ENCODE results near the gene DEFB116.
"Not testable (repeated sequence)": the region's sequence is repeated elsewhere in the genome, so short reads cannot be mapped to it uniquely, and the experiment has no call there.

The DEFB116 gene, protein sequence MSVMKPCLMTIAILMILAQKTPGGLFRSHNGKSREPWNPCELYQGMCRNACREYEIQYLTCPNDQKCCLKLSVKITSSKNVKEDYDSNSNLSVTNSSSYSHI

DNA sequence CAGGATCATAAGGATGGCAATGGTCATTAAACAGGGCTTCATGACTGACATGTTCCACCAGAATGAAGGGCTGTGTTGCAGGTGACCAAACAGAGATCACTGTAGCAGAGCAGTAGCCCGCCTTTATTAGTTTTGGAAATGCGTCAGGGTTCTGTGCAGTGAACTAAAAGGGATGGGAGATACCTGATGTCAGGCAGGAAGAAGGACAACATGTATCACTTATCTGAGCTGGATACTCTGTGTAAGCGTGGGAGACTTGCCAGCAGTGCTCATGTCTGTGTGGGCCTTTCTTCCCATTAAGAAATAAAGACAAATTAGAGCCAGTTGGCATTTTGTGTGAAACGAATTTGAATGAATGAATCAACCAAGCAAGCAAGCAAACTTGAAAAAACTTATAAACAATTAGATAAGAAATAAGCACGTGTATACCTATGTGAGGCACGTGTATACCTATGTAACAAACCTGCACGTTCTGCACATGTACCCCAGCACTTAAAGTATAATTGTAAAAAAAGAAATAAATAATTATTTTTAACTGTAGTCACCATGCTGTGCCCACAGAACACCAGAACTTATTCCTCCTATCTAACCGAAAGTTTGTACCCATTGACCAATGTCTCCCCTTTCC is at the start of gene DEFB116:
Gene DEFB116 (minus strand): TSS at position 51 of the 628 bp plus-strand sequence. CDS start 0 bp downstream, at position 51.
- no peak for TF ChIP-seq CTCF (IDR thresholded peaks at IDR 0.05; ENCODE audit: low read depth, low read length, missing control alignments)
- H3K4me3 ChIP-seq (ENCODE audit: low read depth, low read length), result no peak within 1 kb of the TSS
- no peak for DNase-seq
- in situ Hi-C loops (cut with HindIII; ENCODE audit: low pct_ligation_motif_present, low sequenced_read_pairs), result no loop called here
- no peak within 1 kb of the TSS for H3K27ac ChIP-seq
- H3K27me3 ChIP-seq (replicated peaks), result no peaks in the 10 kb centered on the region
- no peaks in the 10 kb centered on the region for H3K36me3 ChIP-seq (replicated peaks)

GRCh38 chr20:31355981-31356380 is 47.6 kb upstream of the DEFB116 start:
- peak; percentile 1 for DNase-seq
- no peaks in the 10 kb centered on the region for H3K36me3 ChIP-seq (replicated peaks)
- no peak overlapping the region for H3K4me3 ChIP-seq (ENCODE audit: low read depth, low read length)
- no peaks in the 10 kb centered on the region for H3K27me3 ChIP-seq (replicated peaks)
- no peak overlapping the region for H3K27ac ChIP-seq
- no peak for TF ChIP-seq CTCF (IDR thresholded peaks at IDR 0.05; ENCODE audit: low read depth, low read length, missing control alignments)
- in situ Hi-C loops (cut with HindIII; ENCODE audit: low pct_ligation_motif_present, low sequenced_read_pairs), result no loop called here

DNA sequence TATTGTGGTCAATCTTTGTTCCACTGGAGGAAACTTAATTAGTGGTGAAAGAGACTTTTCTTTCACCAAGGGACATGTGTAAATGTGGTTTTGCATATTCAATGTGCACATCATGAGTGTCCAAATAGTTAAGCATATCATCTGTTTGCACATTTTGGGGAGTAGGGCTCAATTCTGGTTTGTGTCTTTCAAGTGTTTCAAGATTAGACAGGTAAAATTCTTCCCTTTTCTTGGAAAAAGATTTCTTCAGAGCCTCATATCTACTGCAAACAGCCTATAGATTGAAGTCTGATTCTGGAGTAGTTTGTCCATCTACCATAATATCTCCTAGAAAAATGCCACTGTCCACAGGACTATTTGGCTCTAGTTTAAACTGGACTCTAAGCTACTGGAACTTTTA is 33.1 kb upstream of the DEFB116 start:
- no peaks in the 10 kb centered on the region for H3K36me3 ChIP-seq (replicated peaks)
- H3K27ac ChIP-seq, result no peak overlapping the region
- in situ Hi-C loops (cut with HindIII; ENCODE audit: low pct_ligation_motif_present, low sequenced_read_pairs), result no loop called here
- no peak for DNase-seq
- H3K4me3 ChIP-seq (ENCODE audit: low read depth, low read length), result no peak overlapping the region
- no peak for TF ChIP-seq CTCF (IDR thresholded peaks at IDR 0.05; ENCODE audit: low read depth, low read length, missing control alignments)
- H3K27me3 ChIP-seq (replicated peaks), result no peaks in the 10 kb centered on the region

GRCh38 chr20:31330893-31331292 is 22.5 kb upstream of the DEFB116 start:
- Histone ChIP-seq H3K27me3 (replicated peaks) (no peaks in the 10 kb centered on the region), H3K4me3 (ENCODE audit: low read depth, low read length) (no peak overlapping the region), H3K27ac (no peak overlapping the region), H3K36me3 (replicated peaks) (no peaks in the 10 kb centered on the region)
- no peak for DNase-seq
- no peak for TF ChIP-seq CTCF (IDR thresholded peaks at IDR 0.05; ENCODE audit: low read depth, low read length, missing control alignments)
- in situ Hi-C loops (cut with HindIII; ENCODE audit: low pct_ligation_motif_present, low sequenced_read_pairs), result no loop called here

- H3K36me3 ChIP-seq (replicated peaks), result no peaks in the 10 kb centered on the region
- no peak overlapping the region for H3K27ac ChIP-seq
- in situ Hi-C loops (cut with HindIII; ENCODE audit: low pct_ligation_motif_present, low sequenced_read_pairs), result no loop called here
- no peaks in the 10 kb centered on the region for H3K27me3 ChIP-seq (replicated peaks)
- no peak overlapping the region for H3K4me3 ChIP-seq (ENCODE audit: low read depth, low read length)
- TF ChIP-seq CTCF (IDR thresholded peaks at IDR 0.05; ENCODE audit: low read depth, low read length, missing control alignments), result no peak
- DNase-seq, result no peak
Observed at GRCh38 chr20:31322504-31322903, 14.1 kb upstream of the DEFB116 start.

GRCh38 chr20:31284964-31285363 is 23.4 kb downstream of the DEFB116 start:
- H3K27me3 ChIP-seq (replicated peaks); H3K4me3 ChIP-seq (ENCODE audit: low read depth, low read length); DNase-seq; in situ Hi-C loops (cut with HindIII; ENCODE audit: low pct_ligation_motif_present, low sequenced_read_pairs); H3K36me3 ChIP-seq (replicated peaks); H3K27ac ChIP-seq: not testable (repeated sequence)

All from brain microvascular endothelial cell (primary cell).